Measurements from ENCODE around the gene RNF214.
"Not testable (repeated sequence)": the region's sequence is repeated elsewhere in the genome, so short reads cannot be mapped to it uniquely, and the experiment has no call there.

Gene RNF214

GRCh38 chr11:117198613-117199012 is 33.9 kb upstream of the RNF214 start:
- DNase-seq: no peak

GRCh38 chr11:117199053-117199915 is 33.2 kb upstream of the RNF214 start, which contains the start of gene TAGLN:
TSS of gene TAGLN (plus strand) at chr11:117199370. CDS start at chr11:117203014, 3,644 bp downstream.
- DNase-seq: no peak

GRCh38 chr11:117199916-117200812 is 32.3 kb upstream of the RNF214 start:
- DNase-seq: no peak

GRCh38 chr11:117200813-117201657 is 31.4 kb upstream of the RNF214 start:
- no peak for DNase-seq

- DNase-seq: no peak
Observed at GRCh38 chr11:117201658-117202305, 30.7 kb upstream of the RNF214 start.

GRCh38 chr11:117202386-117203068 is 29.9 kb upstream of the RNF214 start:
- DNase-seq: no peak

- no peak for DNase-seq
Observed at GRCh38 chr11:117203069-117203407, 29.4 kb upstream of the RNF214 start.

GRCh38 chr11:117204283-117205080 is 28.0 kb upstream of the RNF214 start:
- DNase-seq: no peak

GRCh38 chr11:117205211-117205818 is 27.2 kb upstream of the RNF214 start:
- DNase-seq: no peak

GRCh38 chr11:117206111-117206510 is 26.4 kb upstream of the RNF214 start:
- DNase-seq: not testable (repeated sequence)

GRCh38 chr11:117206859-117207258 is 25.6 kb upstream of the RNF214 start:
- DNase-seq: not testable (repeated sequence)

- DNase-seq: not testable (repeated sequence)
Observed at GRCh38 chr11:117207481-117207880, 25.0 kb upstream of the RNF214 start.

GRCh38 chr11:117208710-117209109 is 23.8 kb upstream of the RNF214 start:
- not testable (repeated sequence) for DNase-seq

- not testable (repeated sequence) for DNase-seq
Observed at GRCh38 chr11:117209351-117210125, 22.9 kb upstream of the RNF214 start.

GRCh38 chr11:117210620-117211019 is 21.9 kb upstream of the RNF214 start:
- DNase-seq: no peak

- DNase-seq: no peak
Observed at GRCh38 chr11:117212697-117213355, 19.6 kb upstream of the RNF214 start.

GRCh38 chr11:117214404-117215110 is 17.9 kb upstream of the RNF214 start:
- DNase-seq: no peak

Measured in NCI-H1105 treated with DMSO at 0.1 percent for 48 hours (cell line).